Panc1 (cell line): Measurements from ENCODE around the gene RIT2. TPM values are rescaled to one million over a fixed set of nuclear protein-coding genes. Genes with fewer than 3 reads are reported as not detected.

Source experiments
- ATAC-seq: fragments of 200-7000 bp; cut with Tn5 transposase; 2 replicates; pipeline ENCODE4 v1.9.1; 2020; ENCODE audit warnings: mild to moderate bottlenecking, moderate library complexity
- BruUV-seq: library from RNA; stranded (reverse); fragments of 400-500 nt; replicated peaks from 2 replicates; lab custom pipeline; 2021; lab: Mats Ljungman, UMichigan
- CTCF ChIA-PET: fragments of 300-600 bp; sonication (Branson Sonifier 250); formaldehyde crosslinking; loops from one replicate; lab custom pipeline; 2022; ENCODE audit warnings: antibody characterized with exemption; lab: Charles Lee
- POLR2A ChIA-PET: fragments of 300-600 bp; sonication (Branson Sonifier 250); formaldehyde crosslinking; loops from one replicate; lab custom pipeline; 2022; ENCODE audit warnings: antibody characterized with exemption; lab: Charles Lee
- DNase-seq: peaks from one replicate; pipeline ENCODE4 v3.0.0-alpha.2; 2010; ENCODE audit warnings: low read depth, low spot score
- H3K27ac ChIP-seq: 2 replicates; pipeline ENCODE4 v1.5.1; 2011; ENCODE audit warnings: mild to moderate bottlenecking, low read length, inconsistent platforms
- H3K27me3 ChIP-seq: fragments of 200-500 bp; sonication (Bioruptor generic); 2 replicates; pipeline ENCODE4 v1.6.0; 2014; ENCODE audit warnings: low read length, inconsistent platforms; ENCODE audit not compliant: control insufficient read depth, insufficient read depth
- H3K36me3 ChIP-seq: fragments of 200-500 bp; sonication (Bioruptor generic); 2 replicates; pipeline ENCODE4 v1.5.1; 2014; ENCODE audit warnings: inconsistent platforms, mild to moderate bottlenecking, low read length, moderate library complexity; ENCODE audit not compliant: control insufficient read depth, insufficient read depth
- H3K4me1 ChIP-seq: 2 replicates; pipeline ENCODE4 v1.5.1; 2011; ENCODE audit warnings: inconsistent platforms, mild to moderate bottlenecking, low read length, moderate library complexity; ENCODE audit not compliant: control insufficient read depth, insufficient read depth
- H3K4me3 ChIP-seq, 2 experiments: 2 replicates each; pipeline ENCODE4 v1.5.1; 2011 to 2012; ENCODE audit warnings: low read depth in 2 of 2, low read length in 2 of 2, mild to moderate bottlenecking in 2 of 2, inconsistent platforms in 1 of 2, moderate library complexity in 1 of 2
- H3K9me3 ChIP-seq: fragments of 200-500 bp; sonication (Bioruptor generic); 2 replicates; pipeline ENCODE4 v1.5.1; 2014; ENCODE audit warnings: low read depth, mild to moderate bottlenecking, inconsistent platforms, low read length, moderate library complexity; ENCODE audit not compliant: control insufficient read depth, insufficient read depth
- POLR2AphosphoS5 ChIP-seq: IDR thresholded peaks from 2 replicates; pipeline ENCODE4 v1.6.1; 2012; ENCODE audit warnings: mild to moderate bottlenecking, low read depth, low read length, moderate library complexity
- REST ChIP-seq, 2 experiments: IDR thresholded peaks; 2 replicates each; pipeline ENCODE4 v1.6.1; 2011 to 2012; ENCODE audit warnings: low read depth in 2 of 2, control low read depth in 1 of 2, low read length in 1 of 2, mild to moderate bottlenecking in 1 of 2, moderate library complexity in 1 of 2; ENCODE audit not compliant: insufficient read depth in 1 of 2
- SIN3A ChIP-seq: IDR thresholded peaks from 2 replicates; pipeline ENCODE4 v1.6.1; 2012; ENCODE audit warnings: low read depth, mild to moderate bottlenecking, low read length, moderate library complexity, borderline replicate concordance; ENCODE audit not compliant: insufficient read depth
- TCF7L2 ChIP-seq: IDR thresholded peaks from 2 replicates; pipeline ENCODE4 v1.6.1; 2011; ENCODE audit warnings: mild to moderate bottlenecking, low read depth, low read length, inconsistent platforms
- in situ Hi-C: cut with HindIII; loops from 2 replicates; pipeline ENCODE4 v1.10.0; 2016; ENCODE audit warnings: low sequenced_read_pairs, low pct_unique_long_range_greater_than_20kb
- intact Hi-C: fragments of 100-400 bp; cut with micrococcal nuclease; formaldehyde crosslinking; loops from one replicate; pipeline ENCODE4 v1.10.0; 2022; ENCODE audit not compliant: unreplicated experiment
- total RNA-seq: library from RNA; stranded (reverse); gene quantifications from one replicate; pipeline ENCODE4 v1.2.1, GENCODE V29; 2021; ENCODE audit not compliant: unreplicated experiment
- TF ChIP-seq, protein P1 (sequence below): fragments of 450-650 bp; IDR thresholded peaks from 2 replicates; pipeline ENCODE4 v1.5.1; 2017; ENCODE audit warnings: mild to moderate bottlenecking

RIT2 gene
- total RNA-seq, 1 experiment from 2014 or later: not detected

DNA sequence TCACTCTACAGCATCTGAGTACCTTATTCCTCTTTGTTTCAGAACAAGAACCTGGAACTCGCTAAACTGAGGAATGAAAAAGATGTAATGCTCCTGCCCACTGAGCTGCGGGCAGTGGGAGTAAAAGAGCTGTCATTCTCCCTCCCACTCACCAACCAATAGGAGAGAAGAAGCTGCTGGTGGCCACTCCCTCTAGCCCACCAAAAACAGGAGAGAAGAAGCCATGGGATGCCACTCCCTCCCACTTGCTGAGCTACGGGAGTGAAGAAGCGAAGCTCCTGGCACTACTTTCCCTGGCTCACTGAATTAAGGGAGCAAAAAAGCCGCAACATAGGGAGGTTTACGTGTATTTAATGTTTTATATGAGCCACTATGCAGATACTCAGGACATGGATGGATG lies 53.7 kb downstream of the RIT2 start:
- no peaks in the 10 kb centered on the region for H3K4me1 ChIP-seq
- H3K27ac ChIP-seq: no peak overlapping the region
- DNase-seq (no peak), ATAC-seq (no peak)
- no peaks in the 10 kb centered on the region for H3K9me3 ChIP-seq
- no peaks in the 10 kb centered on the region for H3K27me3 ChIP-seq
- no peak for TF ChIP-seq TCF7L2
- no peak for TF ChIP-seq SIN3A
- no peak for TF ChIP-seq POLR2AphosphoS5
- TF ChIP-seq REST (IDR thresholded peaks at IDR 0.05; ENCODE audit: insufficient read depth in 1 of 2, low read depth in 2 of 2, low read length in 1 of 2): no peak
- TF ChIP-seq, protein P1, sequence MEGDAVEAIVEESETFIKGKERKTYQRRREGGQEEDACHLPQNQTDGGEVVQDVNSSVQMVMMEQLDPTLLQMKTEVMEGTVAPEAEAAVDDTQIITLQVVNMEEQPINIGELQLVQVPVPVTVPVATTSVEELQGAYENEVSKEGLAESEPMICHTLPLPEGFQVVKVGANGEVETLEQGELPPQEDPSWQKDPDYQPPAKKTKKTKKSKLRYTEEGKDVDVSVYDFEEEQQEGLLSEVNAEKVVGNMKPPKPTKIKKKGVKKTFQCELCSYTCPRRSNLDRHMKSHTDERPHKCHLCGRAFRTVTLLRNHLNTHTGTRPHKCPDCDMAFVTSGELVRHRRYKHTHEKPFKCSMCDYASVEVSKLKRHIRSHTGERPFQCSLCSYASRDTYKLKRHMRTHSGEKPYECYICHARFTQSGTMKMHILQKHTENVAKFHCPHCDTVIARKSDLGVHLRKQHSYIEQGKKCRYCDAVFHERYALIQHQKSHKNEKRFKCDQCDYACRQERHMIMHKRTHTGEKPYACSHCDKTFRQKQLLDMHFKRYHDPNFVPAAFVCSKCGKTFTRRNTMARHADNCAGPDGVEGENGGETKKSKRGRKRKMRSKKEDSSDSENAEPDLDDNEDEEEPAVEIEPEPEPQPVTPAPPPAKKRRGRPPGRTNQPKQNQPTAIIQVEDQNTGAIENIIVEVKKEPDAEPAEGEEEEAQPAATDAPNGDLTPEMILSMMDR: no peak
- CTCF ChIA-PET: interaction anchor here (0.6 kb wide), 1 partner anchor 98 kb away, joined by 3 read pairs; no protein-coding TSS in a partner anchor
- no TSS peak for BruUV-seq
- H3K4me3 ChIP-seq: no peak overlapping the region
- in situ Hi-C loops (no loop called here), intact Hi-C loops (no loop called here)
- POLR2A ChIA-PET: no interaction called here
- H3K36me3 ChIP-seq: no peaks in the 10 kb centered on the region

DNA sequence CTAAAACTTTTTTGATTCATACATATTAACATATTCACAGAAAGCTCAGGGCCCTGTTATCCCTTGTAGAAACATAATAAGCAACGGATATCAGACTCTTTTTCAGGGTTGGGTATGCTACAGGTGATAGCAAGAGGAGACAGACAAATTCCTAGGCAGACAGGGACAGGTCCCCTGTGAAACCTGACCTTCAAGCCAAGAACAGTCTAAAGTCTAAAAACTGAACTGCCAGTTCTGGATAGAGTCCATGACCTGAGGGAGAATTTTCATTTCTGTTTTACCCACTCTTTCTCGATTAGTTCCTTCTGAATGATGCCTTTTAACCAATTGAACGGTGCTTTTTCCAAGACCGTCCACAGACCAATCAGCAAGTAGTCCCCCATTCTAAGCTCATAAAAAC lies 54.2 kb downstream of the RIT2 start:
- POLR2A ChIA-PET: no interaction called here
- no TSS peak for BruUV-seq
- intact Hi-C loops (no loop called here), in situ Hi-C loops (no loop called here)
- CTCF ChIA-PET: interaction anchor here (0.6 kb wide), 1 partner anchor 97 kb away, joined by 3 read pairs; no protein-coding TSS in a partner anchor
- H3K4me1 ChIP-seq: no peaks in the 10 kb centered on the region
- no peak for DNase-seq
- H3K27me3 ChIP-seq: no peaks in the 10 kb centered on the region
- no peak overlapping the region for H3K27ac ChIP-seq
- no peaks in the 10 kb centered on the region for H3K36me3 ChIP-seq
- H3K4me3 ChIP-seq: no peak overlapping the region
- TF ChIP-seq, protein P1: no peak
- TF ChIP-seq SIN3A: no peak
- TF ChIP-seq POLR2AphosphoS5: no peak
- no peak for TF ChIP-seq TCF7L2
- no peak for TF ChIP-seq REST (IDR thresholded peaks at IDR 0.05; ENCODE audit: insufficient read depth in 1 of 2, low read depth in 2 of 2, low read length in 1 of 2)
- no peak for ATAC-seq
- H3K9me3 ChIP-seq: no peaks in the 10 kb centered on the region
